ENCODE measurements around the gene OPN4.
A peak's percentile ranks its signal among the peaks of the same experiment; 100 is the strongest.

Gene OPN4

DNA sequence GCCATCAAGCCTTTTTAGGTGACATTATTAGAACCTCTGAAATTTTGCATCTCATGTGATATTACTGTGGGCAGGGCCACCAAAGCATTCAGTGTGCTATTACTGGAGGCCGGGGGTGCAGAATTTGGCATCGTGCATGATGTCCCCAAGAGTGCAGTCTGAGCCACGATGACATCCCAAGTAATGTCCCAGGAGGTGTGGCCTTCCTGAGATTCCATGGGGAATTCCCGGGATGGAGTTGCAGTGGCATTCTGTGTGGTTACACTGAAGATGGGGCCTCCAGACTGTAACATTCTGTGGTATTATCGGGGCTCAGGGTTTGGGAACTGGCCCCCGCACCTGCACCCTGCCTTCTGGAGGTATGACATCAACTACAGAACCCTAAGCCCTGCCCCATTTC lies 23.0 kb downstream of the OPN4 start:
- no peak for DNase-seq (ENCODE audit: low read depth in 1 of 2, low spot score in 1 of 2)

DNA sequence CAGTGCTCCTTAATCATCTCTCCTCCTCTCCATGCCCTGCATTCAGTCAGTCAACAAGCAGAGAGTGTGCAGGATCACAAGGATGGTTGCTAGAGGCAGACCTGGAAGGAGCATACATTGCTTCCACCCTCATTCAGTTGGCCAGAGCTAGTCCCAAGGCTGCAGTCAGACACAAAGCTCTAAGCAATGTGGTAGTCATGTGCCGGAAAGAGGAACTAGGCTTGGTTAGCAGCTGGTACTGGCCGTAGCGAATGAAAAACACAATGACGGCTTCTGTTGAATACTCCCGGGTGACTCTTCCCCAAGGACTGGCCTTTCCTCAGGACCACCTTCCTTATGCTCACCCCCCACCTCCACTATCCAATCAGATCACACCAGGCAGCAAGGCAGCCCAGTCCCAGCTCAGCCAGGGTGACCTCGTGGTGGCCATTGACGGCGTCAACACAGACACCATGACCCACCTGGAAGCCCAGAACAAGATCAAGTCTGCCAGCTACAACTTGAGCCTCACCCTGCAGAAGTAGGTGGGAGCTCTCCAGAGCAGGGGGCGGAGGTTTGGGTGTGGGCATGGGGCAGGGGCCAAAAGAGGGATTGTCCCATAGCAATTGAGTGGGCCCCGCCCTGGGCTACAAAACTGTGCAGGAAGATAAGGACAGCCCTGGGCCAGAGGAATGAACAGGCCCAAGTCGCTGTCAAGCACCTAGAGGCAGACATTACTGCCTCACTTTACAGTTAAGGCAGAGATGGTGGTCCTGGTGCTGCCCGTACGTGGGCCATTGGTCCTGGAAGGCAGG lies 24.8 kb downstream of the OPN4 start:
- no peak for DNase-seq (ENCODE audit: low read depth in 1 of 2, low spot score in 1 of 2)

DNA sequence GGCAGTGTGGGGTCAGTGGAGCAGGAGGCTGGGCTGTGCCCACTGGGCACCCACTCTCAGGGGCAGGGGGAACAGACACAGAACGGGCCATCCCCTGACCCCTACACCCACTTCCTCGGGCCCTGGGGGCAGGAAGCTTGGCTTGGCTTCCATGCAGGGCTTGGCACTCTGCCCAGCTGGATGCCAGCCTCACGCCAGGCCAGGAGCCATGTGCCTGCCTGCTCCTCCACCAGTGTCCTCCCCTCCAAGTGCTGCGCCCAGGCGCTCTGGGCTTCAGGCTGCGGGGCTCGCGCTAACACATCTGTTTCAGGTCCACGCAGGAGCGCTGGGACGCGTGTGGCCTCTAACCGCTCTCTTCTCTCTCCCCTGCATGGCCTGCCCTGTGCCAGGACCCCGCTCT lies 26.7 kb downstream of the OPN4 start:
- DNase-seq (ENCODE audit: low read depth in 1 of 2, low spot score in 1 of 2) = no peak

- no peak for DNase-seq (ENCODE audit: low read depth in 1 of 2, low spot score in 1 of 2)
Measured at GRCh38 chr10:86681722-86682386, 27.5 kb downstream of the OPN4 start.

- no peak for DNase-seq (ENCODE audit: low read depth in 1 of 2, low spot score in 1 of 2)
Measured at GRCh38 chr10:86682675-86683074, 28.3 kb downstream of the OPN4 start.

DNA sequence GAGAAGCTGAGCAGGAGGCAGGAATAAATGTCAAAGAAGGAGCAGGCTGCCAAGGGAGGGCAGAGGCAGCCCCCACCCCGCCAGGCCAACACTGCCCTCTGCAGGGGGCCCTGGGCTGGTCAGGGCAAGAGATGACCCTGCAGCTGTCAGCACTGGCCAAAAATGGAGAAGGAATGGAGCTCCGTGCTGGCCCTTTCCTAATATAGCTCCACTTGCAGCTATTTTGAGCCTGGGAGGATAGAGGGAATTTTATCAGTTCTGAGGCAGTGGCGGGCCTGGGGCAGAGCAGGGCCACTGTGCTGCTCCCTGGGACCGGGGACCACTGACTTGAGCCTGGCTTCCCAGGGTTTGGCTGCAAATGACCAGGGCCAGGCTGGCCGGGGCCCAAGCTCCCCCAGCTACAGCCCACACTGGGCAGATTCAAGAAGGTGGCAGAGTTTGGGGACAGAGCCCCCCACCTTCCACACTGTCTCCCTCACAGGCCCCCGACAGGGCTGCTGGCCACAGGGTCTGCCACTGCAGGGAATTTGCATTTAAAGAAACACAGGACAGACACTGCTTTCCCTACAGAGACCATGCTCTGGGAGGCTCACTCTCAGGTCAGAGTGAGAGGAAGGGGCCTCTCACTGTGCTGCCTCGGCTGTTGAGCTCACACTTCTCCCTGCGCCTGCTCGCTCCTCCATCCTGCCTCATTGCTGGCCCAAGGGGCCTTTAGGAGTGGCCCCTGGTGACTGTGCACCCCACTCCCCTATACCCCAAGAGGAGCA lies 30.2 kb downstream of the OPN4 start:
- DNase-seq (ENCODE audit: low read depth in 1 of 2, low spot score in 1 of 2) = no peak

- no peak for DNase-seq (ENCODE audit: low read depth in 1 of 2, low spot score in 1 of 2)
Measured at GRCh38 chr10:86685416-86685815, 31.1 kb downstream of the OPN4 start.

DNA sequence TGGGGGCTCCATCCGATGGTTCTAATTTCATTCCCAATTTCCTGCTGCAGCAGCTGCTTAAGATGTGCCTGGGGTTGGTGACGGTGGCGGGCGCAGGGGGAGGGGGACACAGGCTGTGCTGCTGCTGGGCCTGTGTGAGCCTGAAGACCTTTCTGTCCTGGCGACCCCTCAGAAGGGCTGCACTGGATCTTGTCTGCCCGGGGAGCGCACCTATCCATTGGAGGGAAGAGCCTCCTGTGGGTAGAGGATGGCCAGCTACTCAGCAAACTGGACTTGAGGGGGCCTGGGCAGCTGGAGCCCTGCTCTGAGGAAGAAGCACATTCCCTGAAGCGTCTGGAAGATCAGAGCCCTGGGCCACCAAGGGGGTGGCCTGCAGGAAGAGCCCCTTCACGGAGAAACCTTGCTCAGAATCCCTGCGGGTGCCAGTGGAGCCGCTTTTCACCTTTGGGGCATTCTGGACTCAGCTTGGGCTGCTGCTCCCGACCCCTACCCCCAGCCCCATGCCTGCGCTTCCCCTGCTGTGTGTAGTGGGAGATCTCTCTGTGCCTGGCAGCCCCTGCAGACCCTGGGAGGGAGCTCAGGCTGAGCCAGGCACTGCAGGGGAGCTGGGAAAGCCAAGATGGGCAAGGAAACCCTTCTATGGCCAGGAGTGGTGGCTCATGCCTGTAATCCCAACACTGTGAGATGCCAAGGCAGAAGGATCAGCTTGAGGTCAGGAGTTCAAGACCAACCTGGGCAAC lies 31.7 kb downstream of the OPN4 start:
- DNase-seq (ENCODE audit: low read depth in 1 of 2, low spot score in 1 of 2) = no peak

GRCh38 chr10:86686972-86687371 lies 32.6 kb downstream of the OPN4 start:
- DNase-seq (ENCODE audit: low read depth in 1 of 2, low spot score in 1 of 2) = no peak

DNA sequence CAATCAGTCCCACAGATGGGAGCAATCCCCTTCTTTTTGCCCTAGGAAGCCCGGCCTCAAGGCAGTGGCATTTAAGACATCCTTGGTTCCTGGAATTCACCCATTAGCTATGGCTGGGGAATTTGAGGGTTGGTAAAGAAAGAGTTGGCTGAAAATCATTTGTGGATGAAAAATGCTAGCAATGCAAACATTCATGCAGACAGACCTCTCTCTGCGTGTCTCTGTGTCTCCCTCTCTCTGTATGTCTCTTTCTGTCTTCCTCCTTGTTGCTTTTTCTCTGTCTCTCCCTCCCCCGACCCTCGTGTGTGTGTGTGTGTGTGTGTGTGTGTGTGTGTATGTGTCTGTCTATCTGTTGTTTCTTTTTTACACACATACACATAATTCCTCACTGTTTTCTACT lies 33.4 kb downstream of the OPN4 start:
- no peak for DNase-seq (ENCODE audit: low read depth in 1 of 2, low spot score in 1 of 2)

- peak; percentile 17 to 21 for DNase-seq (ENCODE audit: low read depth in 1 of 2, low spot score in 1 of 2)
Measured at GRCh38 chr10:86688398-86688921, 34.1 kb downstream of the OPN4 start.

DNA sequence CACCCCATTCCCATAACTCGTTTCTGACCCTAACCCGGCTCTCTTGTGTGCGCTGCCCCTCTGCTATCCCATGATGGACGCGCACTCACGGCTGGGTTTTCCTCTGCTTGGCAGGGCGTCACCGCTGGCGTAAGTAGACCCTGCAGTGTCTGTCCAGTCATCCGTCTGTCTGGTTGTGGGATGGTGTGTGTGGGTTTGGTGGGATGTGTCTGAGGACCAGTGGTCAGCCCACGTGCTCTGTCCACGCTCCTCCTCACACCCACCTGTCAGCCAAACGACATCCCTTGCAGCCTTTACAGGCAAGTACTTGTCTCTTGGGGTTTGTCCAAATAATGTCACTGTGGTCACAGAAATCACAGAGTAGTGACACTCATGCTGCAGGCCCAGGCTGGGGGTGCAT lies 34.8 kb downstream of the OPN4 start:
- DNase-seq (ENCODE audit: low read depth in 1 of 2, low spot score in 1 of 2) = no peak

DNA sequence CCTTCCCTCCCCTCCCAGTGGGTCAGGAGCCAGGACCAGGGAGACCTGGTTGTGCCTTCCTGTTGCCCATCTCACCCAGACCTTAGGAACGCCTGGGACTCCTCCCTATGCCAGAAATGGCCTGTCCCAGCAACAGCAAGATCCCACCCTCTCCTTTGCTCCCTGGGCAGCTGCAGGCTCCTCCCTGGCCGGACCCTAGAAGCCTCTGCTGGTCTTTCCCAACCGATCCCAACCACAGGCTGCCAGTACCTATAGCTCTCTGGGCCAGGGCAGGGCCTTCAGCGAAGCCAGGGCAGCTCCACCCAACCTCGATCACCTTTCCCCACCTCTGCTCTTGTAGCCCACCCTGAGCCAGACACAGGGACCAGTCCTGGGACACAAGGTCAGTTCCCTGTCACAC lies 35.9 kb downstream of the OPN4 start:
- no peak for DNase-seq (ENCODE audit: low read depth in 1 of 2, low spot score in 1 of 2)

- no peak for DNase-seq (ENCODE audit: low read depth in 1 of 2, low spot score in 1 of 2)
Measured at GRCh38 chr10:86690657-86691084, 36.3 kb downstream of the OPN4 start.

DNA sequence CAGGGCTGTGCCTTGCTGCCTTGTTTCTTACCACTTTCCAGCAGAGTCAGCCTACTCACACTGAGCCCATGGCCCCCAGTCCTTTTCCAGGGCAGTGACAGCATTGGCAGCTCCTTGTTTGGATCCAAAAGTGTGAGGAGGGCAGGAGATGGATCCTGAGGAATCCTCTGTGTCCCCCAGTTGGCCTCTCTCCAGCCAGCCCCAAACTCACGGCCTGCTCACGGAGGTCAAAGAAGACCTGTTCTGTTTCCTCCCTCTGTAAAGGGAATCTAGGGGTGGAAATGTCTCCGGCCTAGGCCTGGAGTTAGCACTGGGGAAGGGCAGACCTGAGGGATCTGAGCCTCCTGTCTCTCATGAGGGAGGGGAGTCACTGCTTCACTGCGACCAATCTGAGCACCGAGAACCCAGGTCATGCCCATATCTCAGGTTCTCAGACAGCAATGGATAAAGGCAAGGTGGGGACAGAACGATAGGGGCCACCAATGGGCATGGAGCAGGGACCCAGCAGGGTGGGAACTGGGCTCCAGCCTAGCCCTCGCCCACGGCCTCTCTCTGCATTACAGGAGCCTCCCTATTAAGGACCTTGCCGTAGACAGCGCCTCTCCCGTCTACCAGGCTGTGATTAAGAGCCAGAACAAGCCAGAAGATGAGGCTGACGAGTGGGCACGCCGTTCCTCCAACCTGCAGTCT lies 37.1 kb downstream of the OPN4 start:
- DNase-seq (ENCODE audit: low read depth in 1 of 2, low spot score in 1 of 2) = no peak

- DNase-seq (ENCODE audit: low read depth in 1 of 2, low spot score in 1 of 2) = no peak
Measured at GRCh38 chr10:86692023-86692514, 37.7 kb downstream of the OPN4 start.

DNA sequence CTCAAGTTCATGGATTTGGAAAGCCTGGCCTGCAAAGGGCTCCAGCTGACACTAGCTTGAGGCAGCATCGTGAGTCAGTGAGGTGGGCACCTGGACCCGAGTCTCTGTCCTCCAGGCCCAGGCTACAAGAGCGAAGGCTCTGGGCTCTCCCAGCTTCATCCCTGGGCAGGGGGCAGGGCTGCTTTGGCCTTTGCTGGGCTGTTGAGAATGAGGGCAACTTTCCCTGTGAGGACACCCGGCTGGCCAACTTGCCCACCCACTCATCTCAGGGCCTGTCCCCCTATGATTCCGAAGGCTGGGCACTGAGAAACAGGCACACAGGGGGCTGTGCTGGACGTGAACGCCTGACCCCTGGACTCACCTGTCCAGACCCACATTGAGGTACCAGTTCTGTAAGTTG lies 38.3 kb downstream of the OPN4 start:
- no peak for DNase-seq (ENCODE audit: low read depth in 1 of 2, low spot score in 1 of 2)

DNA sequence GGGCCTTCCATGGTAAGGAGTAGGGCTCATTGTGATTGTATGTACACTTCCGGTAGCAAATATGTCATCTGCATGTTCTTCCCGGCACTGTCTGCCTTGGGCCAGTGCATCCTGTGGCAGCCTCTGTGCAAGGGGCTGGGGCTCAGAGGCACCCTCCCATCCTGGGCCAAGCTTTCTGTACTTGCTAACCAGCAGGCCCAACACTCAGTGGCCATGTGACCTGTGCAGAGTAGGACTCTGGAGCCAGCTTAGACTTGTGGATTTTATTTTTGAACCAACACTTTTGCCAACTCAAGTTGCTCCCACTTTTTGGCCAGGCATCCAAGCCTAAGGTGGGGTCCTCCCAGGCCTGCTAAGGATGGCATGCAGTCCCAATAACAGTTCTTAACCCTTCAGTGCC lies 38.9 kb downstream of the OPN4 start:
- no peak for DNase-seq (ENCODE audit: low read depth in 1 of 2, low spot score in 1 of 2)

- no peak for DNase-seq (ENCODE audit: low read depth in 1 of 2, low spot score in 1 of 2)
Measured at GRCh38 chr10:86693721-86694369, 39.5 kb downstream of the OPN4 start.
